GM06990 (cell line): ENCODE measurements around the gene SATB2.
A peak's percentile ranks its signal among the peaks of the same experiment; 100 is the strongest.

Experiments used
- DNase-seq: peaks from one replicate; pipeline ENCODE4 v3.0.0-alpha.2; 2011; ENCODE audit not compliant: insufficient read length; ENCODE audit errors: extremely low read depth
- H3K27me3 ChIP-seq: replicated peaks from 2 replicates; pipeline ENCODE4 v1.6.0; 2011; ENCODE audit warnings: low read length; ENCODE audit not compliant: control insufficient read depth, insufficient read depth
- H3K36me3 ChIP-seq: 2 replicates; pipeline ENCODE4 v1.5.1; 2011; ENCODE audit warnings: low read length; ENCODE audit not compliant: control insufficient read depth, insufficient read depth
- H3K4me3 ChIP-seq: replicated peaks from 2 replicates; pipeline ENCODE4 v1.5.1; 2011; ENCODE audit warnings: low read depth, mild to moderate bottlenecking, control low read depth, low read length
- TF ChIP-seq, protein P1 (sequence below): IDR thresholded peaks from 2 replicates; pipeline ENCODE4 v1.5.1; 2011; ENCODE audit warnings: low read length, control low read depth, mild to moderate bottlenecking, inconsistent platforms; ENCODE audit not compliant: insufficient read depth, poor library complexity, severe bottlenecking

Gene SATB2

DNA sequence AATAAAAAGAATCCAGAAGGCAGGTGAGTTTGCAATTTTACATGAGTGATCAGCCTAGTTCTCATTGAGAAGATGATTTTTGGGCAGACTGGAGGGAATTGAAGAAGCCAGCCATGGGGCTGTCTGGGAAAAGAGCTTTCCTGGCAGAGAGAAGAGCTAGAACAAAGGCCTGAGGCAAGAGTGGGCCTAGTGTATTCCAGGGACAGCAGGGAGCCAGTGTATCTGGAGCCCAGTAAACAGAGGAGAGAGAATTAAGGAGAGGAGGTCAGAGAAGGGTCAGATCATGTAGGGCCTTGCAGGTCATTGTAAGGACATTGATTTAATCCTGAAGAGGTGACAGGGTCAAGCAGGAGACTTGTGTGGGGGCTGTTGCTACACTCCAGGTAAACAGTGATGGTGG is 195.8 kb downstream of the SATB2 start:
- no peaks in the 10 kb centered on the region for H3K36me3 ChIP-seq
- DNase-seq, result no peak
- H3K27me3 ChIP-seq, result no peaks in the 10 kb centered on the region
- TF ChIP-seq, protein P1, sequence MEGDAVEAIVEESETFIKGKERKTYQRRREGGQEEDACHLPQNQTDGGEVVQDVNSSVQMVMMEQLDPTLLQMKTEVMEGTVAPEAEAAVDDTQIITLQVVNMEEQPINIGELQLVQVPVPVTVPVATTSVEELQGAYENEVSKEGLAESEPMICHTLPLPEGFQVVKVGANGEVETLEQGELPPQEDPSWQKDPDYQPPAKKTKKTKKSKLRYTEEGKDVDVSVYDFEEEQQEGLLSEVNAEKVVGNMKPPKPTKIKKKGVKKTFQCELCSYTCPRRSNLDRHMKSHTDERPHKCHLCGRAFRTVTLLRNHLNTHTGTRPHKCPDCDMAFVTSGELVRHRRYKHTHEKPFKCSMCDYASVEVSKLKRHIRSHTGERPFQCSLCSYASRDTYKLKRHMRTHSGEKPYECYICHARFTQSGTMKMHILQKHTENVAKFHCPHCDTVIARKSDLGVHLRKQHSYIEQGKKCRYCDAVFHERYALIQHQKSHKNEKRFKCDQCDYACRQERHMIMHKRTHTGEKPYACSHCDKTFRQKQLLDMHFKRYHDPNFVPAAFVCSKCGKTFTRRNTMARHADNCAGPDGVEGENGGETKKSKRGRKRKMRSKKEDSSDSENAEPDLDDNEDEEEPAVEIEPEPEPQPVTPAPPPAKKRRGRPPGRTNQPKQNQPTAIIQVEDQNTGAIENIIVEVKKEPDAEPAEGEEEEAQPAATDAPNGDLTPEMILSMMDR, result no peak
- H3K4me3 ChIP-seq, result no peak overlapping the region

DNA sequence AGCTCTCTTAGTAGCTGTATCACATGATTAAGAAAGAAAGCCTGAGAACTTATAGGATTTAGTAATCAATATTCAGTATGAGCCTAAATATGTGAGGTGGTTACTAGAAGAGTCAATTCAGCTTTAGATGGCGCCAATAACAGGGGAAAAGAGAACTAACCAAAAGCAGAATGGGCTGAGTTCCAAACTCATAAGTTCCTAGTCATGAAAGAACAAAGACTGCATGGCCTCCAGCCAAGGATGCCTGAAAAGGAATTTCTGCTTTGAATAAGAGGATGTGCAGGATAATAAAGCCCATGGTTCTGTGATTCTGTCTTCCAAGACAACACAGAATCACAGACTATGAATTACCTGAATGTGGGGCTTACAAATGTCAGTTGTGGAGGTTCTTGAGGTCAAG is 196.5 kb downstream of the SATB2 start:
- TF ChIP-seq, protein P1, result no peak
- Histone ChIP-seq H3K36me3 (no peaks in the 10 kb centered on the region), H3K4me3 (no peak overlapping the region), H3K27me3 (no peaks in the 10 kb centered on the region)
- DNase-seq, result no peak

DNA sequence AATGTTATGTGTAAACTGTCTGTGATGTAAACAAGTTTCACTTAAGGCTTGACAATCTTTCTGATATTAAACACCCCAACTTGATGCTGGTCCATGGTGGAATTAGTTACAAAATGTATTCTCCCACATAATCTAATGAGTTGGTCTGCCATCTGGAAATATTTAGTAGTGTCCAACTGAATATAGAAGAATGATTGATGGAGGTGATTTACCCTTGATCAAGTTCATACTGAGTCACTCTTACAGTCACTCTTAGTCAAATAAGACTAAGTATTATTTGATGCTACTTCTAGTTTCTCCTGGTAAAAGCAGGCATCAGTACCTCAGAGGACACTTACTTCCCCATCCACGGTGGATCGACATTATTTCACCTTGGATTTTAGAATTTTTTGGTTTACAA is 198.1 kb downstream of the SATB2 start:
- H3K4me3 ChIP-seq, result no peak overlapping the region
- TF ChIP-seq, protein P1, result no peak
- no peak for DNase-seq
- no peaks in the 10 kb centered on the region for H3K27me3 ChIP-seq
- no peaks in the 10 kb centered on the region for H3K36me3 ChIP-seq

DNA sequence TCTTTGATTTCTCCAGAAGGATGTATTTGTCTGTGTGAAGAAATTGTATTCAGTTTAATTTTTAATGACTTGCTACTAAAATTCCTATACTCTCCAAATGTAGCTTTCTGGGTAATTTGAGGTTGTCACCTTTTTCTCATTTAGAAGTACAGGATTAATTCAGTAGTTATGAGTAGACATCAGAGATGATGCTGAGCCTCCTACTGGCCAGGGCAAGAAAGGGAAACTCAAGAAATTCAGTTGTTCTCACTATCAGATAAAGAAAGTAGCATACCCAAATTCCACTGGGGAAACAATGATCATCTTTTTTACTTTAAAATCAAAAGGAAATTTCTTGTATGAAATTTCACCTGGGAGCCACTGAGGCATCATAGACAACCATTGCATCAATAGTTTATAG is 199.4 kb downstream of the SATB2 start:
- Histone ChIP-seq H3K36me3 (no peaks in the 10 kb centered on the region), H3K27me3 (no peaks in the 10 kb centered on the region), H3K4me3 (no peak overlapping the region)
- DNase-seq, result no peak
- TF ChIP-seq, protein P1, result peak; percentile 68

DNA sequence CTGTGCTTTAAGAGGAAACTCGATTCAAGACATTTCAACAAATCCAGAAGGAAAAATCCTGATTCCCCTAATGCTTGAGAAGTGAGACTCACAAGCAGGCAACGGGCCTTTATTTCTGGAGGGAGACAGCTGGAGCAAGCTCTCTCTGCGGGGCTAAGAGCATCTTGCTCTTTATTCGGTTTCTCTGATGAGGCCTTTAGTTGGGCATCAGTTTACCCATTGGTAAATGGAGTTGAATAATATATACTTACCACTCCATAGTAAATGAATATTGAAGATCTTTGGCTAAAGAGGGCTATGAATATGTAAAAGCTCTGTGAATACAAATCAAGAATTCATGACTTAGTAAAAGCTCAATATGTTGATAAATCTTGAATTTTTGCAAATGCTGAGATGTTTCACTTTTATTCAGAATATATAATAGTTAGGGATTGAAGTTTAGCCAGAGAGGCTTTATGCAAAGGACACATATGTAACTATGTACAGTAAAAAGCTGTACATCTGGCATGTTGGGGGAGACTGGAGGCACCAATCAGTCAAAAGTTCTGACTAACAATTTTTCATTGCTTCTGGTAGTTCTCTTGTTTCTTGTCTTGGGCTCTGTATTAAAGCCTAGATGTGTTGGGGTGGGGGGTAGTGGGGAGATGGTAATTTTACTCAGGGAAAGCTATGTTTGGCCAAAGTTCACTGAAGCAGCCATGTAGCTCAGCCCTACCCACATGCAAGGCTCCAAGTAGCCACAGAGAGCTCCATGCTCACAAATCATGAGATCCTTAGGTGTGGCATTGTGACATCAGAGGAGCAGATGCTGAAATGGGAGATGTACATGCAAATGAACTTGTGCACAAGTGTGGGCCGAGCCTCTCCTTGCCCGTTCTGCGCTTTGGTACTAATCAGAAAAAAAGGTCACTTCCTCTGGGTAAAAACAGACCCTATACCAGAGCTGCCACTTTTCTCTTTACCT is 200.2 kb downstream of the SATB2 start:
- no peak for DNase-seq
- Histone ChIP-seq H3K4me3 (no peak overlapping the region), H3K27me3 (no peaks in the 10 kb centered on the region), H3K36me3 (no peaks in the 10 kb centered on the region)
- TF ChIP-seq, protein P1, result no peak

DNA sequence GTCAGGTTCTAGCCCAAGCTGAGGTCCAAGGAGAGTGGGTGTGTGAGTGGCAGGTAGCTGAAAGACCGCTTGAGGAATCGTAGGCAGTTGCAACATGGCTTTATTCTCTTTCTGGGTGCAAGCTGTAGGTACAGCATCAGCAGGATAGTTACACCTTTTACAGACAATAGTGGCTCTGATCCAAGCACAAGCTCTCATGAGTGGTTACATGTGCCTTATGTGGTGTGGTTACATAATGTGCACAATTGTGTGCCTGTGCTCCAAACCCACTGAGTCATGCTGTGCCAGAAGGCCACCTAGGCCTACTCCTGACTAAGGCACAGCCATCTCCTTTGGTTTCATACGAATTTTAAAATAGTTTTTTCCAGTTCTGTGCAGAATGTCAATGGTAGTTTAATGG is 227.6 kb downstream of the SATB2 start:
- Histone ChIP-seq H3K36me3 (no peaks in the 10 kb centered on the region), H3K4me3 (no peak overlapping the region), H3K27me3 (no peaks in the 10 kb centered on the region)
- TF ChIP-seq, protein P1, result no peak
- no peak for DNase-seq
